GM18870 (cell line): ENCODE measurements around the gene MGAT4D.
"Not testable (repeated sequence)": the region's sequence is repeated elsewhere in the genome, so short reads cannot be mapped to it uniquely, and the experiment has no call there.

Source experiments
- ATAC-seq: cut with Tn5 transposase; IDR thresholded peaks from one replicate; pipeline ENCODE4 v1.9.1; 2021; ENCODE audit warnings: moderate library complexity; ENCODE audit not compliant: unreplicated experiment

MGAT4D gene

DNA sequence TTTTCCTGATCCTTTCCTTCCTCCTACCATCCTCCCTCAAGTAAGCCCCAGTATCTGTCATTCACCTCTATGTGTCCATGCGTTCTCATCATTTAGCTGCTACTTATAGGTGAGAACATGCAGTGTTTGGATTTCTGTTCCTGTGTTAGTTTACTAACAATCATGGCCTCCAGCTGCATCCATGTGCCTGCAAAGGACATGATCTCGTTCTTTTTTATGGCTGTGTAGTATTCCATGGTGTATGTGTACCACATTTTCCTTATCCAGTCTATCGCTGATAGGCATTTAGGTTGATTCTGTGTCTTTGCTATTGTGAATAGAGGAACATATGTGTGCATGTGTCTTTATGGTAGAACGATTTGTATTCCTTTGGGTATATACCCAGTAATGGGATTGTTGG lies 53.7 kb downstream of the MGAT4D start:
- ATAC-seq, result not testable (repeated sequence)

GRCh38 chr4:140439644-140440142 lies 58.4 kb downstream of the MGAT4D start:
- no peak for ATAC-seq

GRCh38 chr4:140427919-140428471 lies 70.1 kb downstream of the MGAT4D start:
- ATAC-seq, result no peak

GRCh38 chr4:140427106-140427918 lies 70.8 kb downstream of the MGAT4D start, which contains the start of gene CLGN:
Gene CLGN, minus strand, starts transcription at chr4:140427648. Its CDS starts 14,570 bp downstream, at chr4:140413078.
- peak; percentile 74 for ATAC-seq

DNA sequence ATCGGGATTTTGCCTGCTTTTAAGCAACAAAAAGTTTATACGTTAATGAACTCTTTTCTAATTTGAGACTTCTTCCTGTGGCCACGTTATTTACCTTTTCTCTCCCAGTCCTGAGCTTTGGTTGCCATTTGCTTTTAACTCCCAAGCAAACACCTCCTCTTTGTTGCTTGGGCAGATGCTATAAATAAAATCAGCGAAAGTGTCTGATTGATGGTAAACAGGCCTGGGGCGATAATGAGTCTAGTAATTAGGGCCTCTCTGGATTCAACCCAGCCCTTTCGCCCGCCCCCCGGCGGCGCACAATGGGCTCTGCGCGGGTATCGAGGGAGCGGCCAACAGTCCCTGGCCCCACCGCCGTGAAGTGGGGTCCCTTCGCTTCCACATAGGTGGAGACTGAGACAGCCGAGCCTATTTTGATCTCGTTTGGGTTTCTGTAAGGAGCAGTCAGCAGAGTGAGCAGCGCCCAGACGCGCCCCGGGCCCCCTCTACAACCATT lies 71.4 kb downstream of the MGAT4D start:
- ATAC-seq, result peak; percentile 18

DNA sequence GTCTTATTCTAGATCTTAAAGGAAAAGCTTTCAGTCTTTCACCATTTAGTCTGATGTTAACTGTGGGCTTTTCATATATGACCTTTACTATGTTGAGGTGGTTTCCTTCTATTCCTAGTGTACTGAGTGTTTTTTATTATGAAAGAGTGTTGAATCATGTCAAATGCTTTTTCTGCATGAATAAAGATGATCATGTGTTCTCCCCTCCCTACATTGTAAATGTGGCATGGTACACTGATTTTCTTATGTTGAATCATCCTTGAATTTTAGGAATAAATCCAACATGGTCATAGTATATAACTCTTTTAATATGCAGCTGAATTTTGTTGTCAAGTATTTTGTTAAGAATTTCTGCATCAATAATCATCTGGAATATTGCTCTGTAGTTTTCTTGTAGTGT lies 75.0 kb downstream of the MGAT4D start:
- ATAC-seq, result no peak

DNA sequence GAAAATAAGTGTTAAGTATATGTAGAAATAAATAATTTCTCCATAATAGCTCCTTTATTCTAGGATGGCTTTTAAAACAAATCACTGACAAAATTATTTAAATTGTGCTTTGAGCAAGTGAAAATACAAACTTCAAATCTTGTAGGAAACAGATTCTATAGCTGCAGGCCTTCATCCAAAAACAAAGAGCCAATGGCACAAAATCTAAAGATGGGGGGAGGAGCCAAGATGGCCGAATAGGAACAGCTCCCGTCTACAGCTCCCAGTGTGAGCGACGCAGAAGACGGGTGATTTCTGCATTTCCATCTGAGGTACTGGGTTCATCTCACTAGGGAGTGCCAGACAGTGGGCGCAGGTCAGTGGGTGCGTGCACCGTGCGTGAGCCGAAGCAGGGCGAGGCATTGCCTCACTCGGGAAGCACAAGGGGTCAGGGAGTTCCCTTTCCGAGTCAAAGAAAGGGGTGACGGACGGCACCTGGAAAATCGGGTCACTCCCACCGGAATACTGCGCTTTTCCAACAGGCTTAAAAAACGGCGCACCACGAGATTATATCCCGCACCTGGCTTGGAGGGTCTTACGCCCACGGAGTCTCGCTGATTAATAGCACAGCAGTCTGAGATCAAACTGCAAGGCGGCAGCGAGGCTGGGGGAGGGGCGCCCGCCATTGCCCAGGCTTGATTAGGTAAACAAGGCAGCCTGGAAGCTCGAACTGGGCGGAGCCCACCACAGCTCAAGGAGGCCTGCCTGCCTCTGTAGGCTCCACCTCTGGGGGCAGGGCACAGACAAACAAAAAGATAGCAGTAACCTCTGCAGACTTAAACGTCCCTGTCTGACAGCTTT lies 84.7 kb downstream of the MGAT4D start:
- not testable (repeated sequence) for ATAC-seq

DNA sequence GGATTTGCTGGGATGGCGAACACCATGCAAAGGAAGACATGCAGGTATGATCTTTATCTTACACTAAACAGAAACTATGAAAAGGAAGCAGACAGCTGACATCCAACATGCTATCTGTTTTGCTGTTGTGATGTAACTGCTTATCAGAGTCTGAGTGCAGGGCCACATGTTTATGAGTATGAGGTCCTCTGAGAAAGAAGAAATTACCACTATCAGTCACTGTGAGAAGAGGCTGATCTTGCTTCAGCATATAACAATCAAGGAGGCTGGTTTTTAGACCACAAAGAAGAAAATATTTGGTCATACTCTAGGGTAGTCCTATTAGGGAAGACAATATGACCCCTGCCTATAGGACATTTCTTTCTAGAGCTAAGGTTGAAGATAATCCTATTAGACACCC lies 89.1 kb downstream of the MGAT4D start:
- no peak for ATAC-seq

DNA sequence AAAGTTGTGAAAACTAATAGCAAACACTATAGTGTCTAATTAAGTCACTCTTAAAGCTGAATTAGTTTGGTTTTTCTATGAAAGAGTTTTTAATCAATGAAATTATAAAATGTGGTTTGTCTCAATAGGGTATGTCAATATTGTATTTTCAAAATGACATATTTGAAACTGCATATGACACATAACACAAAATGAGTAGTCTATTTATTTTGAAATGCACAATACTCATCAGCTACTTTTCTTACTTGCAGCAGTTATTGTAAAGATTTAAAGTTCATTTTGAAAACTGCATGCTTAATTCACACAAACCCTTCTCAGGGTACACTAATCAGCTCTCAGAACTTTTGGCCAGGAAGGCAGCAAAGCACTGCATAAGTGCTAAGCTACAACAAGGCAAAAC lies 91.8 kb downstream of the MGAT4D start:
- no peak for ATAC-seq

- no peak for ATAC-seq
Measured at GRCh38 chr4:140400111-140400510, 98.0 kb downstream of the MGAT4D start.

DNA sequence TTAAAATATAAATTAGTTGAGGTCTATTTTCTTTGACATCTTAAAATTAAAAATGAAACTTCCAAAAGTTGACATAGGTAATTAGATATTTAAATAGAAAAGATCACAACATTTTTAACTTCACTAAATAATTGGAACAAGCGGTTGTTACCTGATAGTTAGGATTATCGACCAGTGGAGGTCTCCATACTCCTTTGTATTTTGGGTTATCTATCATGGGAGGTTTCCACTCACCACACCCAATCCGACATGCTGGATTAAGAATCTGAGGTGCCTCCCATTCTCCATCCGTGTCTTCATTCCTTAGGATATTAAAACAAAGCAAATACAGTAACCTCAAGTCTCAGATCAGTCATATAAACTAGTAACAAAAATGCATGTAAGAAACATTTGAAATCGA lies 102.4 kb downstream of the MGAT4D start:
- ATAC-seq, result no peak
